ENCODE results near the gene NRN1L. TPM values are rescaled to one million over a fixed set of nuclear protein-coding genes. Genes with fewer than 3 reads are reported as not detected.

Gene NRN1L
- total RNA-seq, 4 donors from 2014 or later = 2.1 TPM; not detected in 3

- H3K4me1 ChIP-seq = no peaks in the 10 kb centered on the region
- intact Hi-C loops (cut with DNase I; ENCODE audit: low total_unique reads) = no loop called here
- no peak overlapping the region for H3K27ac ChIP-seq
- TF ChIP-seq, protein P1, sequence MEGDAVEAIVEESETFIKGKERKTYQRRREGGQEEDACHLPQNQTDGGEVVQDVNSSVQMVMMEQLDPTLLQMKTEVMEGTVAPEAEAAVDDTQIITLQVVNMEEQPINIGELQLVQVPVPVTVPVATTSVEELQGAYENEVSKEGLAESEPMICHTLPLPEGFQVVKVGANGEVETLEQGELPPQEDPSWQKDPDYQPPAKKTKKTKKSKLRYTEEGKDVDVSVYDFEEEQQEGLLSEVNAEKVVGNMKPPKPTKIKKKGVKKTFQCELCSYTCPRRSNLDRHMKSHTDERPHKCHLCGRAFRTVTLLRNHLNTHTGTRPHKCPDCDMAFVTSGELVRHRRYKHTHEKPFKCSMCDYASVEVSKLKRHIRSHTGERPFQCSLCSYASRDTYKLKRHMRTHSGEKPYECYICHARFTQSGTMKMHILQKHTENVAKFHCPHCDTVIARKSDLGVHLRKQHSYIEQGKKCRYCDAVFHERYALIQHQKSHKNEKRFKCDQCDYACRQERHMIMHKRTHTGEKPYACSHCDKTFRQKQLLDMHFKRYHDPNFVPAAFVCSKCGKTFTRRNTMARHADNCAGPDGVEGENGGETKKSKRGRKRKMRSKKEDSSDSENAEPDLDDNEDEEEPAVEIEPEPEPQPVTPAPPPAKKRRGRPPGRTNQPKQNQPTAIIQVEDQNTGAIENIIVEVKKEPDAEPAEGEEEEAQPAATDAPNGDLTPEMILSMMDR (IDR thresholded peaks at IDR 0.05) = peak in 2 of 4 experiments; percentile 10 to 20
- TF ChIP-seq POLR2A (IDR thresholded peaks at IDR 0.05) = no peak
- no peaks in the 10 kb centered on the region for H3K9me3 ChIP-seq
- no peak overlapping the region for H3K4me3 ChIP-seq
- no peaks in the 10 kb centered on the region for H3K27me3 ChIP-seq
- no peaks in the 10 kb centered on the region for H3K36me3 ChIP-seq
- no peak for DNase-seq
Measured at GRCh38 chr16:67865318-67865717, 19.4 kb upstream of the NRN1L start.

DNA sequence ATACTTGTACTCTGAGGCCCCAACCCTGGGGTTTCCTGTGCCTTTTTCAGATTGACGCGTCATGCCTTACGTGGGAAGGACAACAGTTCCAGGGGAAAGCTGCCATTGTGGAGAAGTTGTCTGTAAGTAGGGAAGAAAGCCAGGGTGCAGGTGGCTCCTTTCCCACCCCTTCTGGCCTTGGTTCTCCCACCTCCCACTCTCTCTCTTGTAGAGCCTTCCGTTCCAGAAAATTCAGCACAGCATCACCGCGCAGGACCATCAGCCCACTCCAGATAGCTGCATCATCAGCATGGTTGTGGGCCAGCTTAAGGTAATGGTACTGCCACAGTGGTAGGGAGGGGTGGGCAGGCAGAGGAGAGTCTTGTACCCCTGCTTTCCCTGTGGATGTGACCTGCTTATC, 16.4 kb upstream of the NRN1L start:
- Histone ChIP-seq H3K36me3 (no peaks in the 10 kb centered on the region), H3K27ac (no peak overlapping the region), H3K4me1 (no peaks in the 10 kb centered on the region), H3K9me3 (no peaks in the 10 kb centered on the region), H3K27me3 (no peaks in the 10 kb centered on the region), H3K4me3 (no peak overlapping the region)
- no peak for DNase-seq
- intact Hi-C loops (cut with DNase I; ENCODE audit: low total_unique reads) = no loop called here
- no peak for TF ChIP-seq POLR2A (IDR thresholded peaks at IDR 0.05)
- TF ChIP-seq, protein P1 (IDR thresholded peaks at IDR 0.05) = no peak

- Histone ChIP-seq H3K9me3 (no peaks in the 10 kb centered on the region), H3K27me3 (no peaks in the 10 kb centered on the region), H3K4me1 (peaks cover 0 to 10% of the 10 kb centered on the region in 2 donors), H3K4me3 (no peak overlapping the region), H3K27ac (no peak overlapping the region), H3K36me3 (no peaks in the 10 kb centered on the region)
- no peak for DNase-seq
- intact Hi-C loops (cut with DNase I; ENCODE audit: low total_unique reads) = no loop called here
- TF ChIP-seq POLR2A (IDR thresholded peaks at IDR 0.05) = no peak
- TF ChIP-seq, protein P1 (IDR thresholded peaks at IDR 0.05) = no peak
Measured at GRCh38 chr16:67869653-67870052, 15.0 kb upstream of the NRN1L start.

DNA sequence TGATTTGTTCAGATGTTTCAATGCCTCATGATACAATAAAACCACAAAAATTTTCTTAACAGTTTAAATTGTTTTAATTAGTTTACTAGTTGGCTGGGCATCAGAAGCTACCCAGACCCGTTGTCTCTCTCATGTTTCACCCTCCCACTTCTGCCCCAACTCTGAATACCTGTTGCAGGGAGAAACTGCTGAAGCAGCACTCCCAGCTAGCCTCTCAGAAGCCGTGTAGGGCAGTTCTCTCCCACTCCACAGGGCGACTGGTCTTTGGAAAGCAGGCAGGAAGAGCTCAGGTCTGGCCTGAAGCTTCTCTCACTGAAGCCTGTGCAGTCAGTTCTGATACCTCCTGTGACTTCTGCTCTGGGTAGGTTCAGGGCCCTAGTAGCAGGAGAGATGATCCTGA, 13.4 kb upstream of the NRN1L start:
- no peaks in the 10 kb centered on the region for H3K36me3 ChIP-seq
- DNase-seq = no peak
- no peaks in the 10 kb centered on the region for H3K9me3 ChIP-seq
- no peak overlapping the region for H3K4me3 ChIP-seq
- H3K27ac ChIP-seq = no peak overlapping the region
- intact Hi-C loops (cut with DNase I; ENCODE audit: low total_unique reads) = no loop called here
- H3K27me3 ChIP-seq = no peaks in the 10 kb centered on the region
- H3K4me1 ChIP-seq = peaks cover 3 to 11% of the 10 kb centered on the region in 2 donors
- TF ChIP-seq POLR2A (IDR thresholded peaks at IDR 0.05) = no peak
- TF ChIP-seq, protein P1 (IDR thresholded peaks at IDR 0.05) = no peak

DNA sequence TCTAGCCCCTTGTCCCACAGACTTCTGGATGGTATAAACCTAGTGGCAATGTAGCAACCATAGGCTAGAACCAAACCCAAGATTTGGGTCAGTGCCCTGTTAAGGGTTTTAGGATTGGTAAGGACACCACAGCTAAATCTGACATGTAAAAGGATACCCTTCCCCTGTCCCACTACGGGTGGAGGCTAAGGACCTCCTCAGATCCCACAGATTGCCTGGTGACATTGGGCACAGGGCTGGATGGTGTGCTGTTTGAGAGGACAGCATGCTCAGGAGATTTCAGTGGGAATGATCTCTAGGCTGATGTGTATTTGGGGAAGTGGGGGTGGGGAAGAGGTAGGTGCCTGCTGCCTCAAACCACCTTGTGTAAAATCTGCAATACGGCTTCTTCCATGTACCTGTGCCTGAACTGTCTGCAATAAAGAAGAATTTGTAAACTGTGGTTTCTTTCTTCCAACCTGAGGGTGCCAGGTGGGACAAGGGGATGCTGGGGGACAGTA, 12.5 kb upstream of the NRN1L start:
- H3K4me3 ChIP-seq = peak overlapping the region in 1 of 2 donors; percentile 96
- no peak for DNase-seq
- peak overlapping the region; percentile 76 to 77 for H3K27ac ChIP-seq
- H3K4me1 ChIP-seq = peaks cover 3 to 11% of the 10 kb centered on the region in 2 donors
- no peak for TF ChIP-seq POLR2A (IDR thresholded peaks at IDR 0.05)
- TF ChIP-seq, protein P1 (IDR thresholded peaks at IDR 0.05) = no peak
- intact Hi-C loops (cut with DNase I; ENCODE audit: low total_unique reads) = no loop called here
- H3K9me3 ChIP-seq = no peaks in the 10 kb centered on the region
- no peaks in the 10 kb centered on the region for H3K27me3 ChIP-seq
- no peaks in the 10 kb centered on the region for H3K36me3 ChIP-seq
